ENCODE measurements around the gene TCIRG1. TPM values are rescaled to one million over a fixed set of nuclear protein-coding genes. Genes with fewer than 3 reads are reported as not detected.
A peak's percentile ranks its signal among the peaks of the same experiment; 100 is the strongest.

Gene TCIRG1
- total and polyA plus RNA-seq, 2 of the 13 experiments (the other 11 are each of a cell fraction or from before 2014, with no cell fraction given): 48.0 to 69.6 TPM

- TF ChIP-seq ZSCAN22 (CRISPR knock-in tag; IDR thresholded peaks at IDR 0.05): no peak
- 0 out of 2 replicates have a peak, but pooled peaks have one; percentile 12 for TF ChIP-seq ZNF121 (CRISPR knock-in tag; IDR thresholded peaks at IDR 0.05)
- TF ChIP-seq MYNN (CRISPR knock-in tag; IDR thresholded peaks at IDR 0.05; ENCODE audit: low read depth): no peak
- peak; percentile 3; the same call in 1 of the 2 replicates for TF ChIP-seq ZNF317 (CRISPR knock-in tag; IDR thresholded peaks at IDR 0.05)
- TF ChIP-seq SKIL (CRISPR knock-in tag; IDR thresholded peaks at IDR 0.05; ENCODE audit: borderline replicate concordance): no peak
- no peak for TF ChIP-seq YEATS4 (CRISPR knock-in tag; IDR thresholded peaks at IDR 0.05; ENCODE audit: borderline replicate concordance)
- TF ChIP-seq FOXO1 (CRISPR knock-in tag; IDR thresholded peaks at IDR 0.05): no peak
- peak; percentile 35 for TF ChIP-seq PTBP1 (IDR thresholded peaks at IDR 0.05; ENCODE audit: low read depth, low read length, poor library complexity, severe bottlenecking)
- TF ChIP-seq ZNF629 (CRISPR knock-in tag; conservative IDR thresholded peaks at IDR 0.05): peak; percentile 100
- TF ChIP-seq ZNF160 (CRISPR knock-in tag; IDR thresholded peaks at IDR 0.05): 0 out of 2 replicates have a peak, but pooled peaks have one; percentile 8
- peak; percentile 14; the same call in 1 of the 2 replicates for TF ChIP-seq RAD21 (CRISPR knock-in tag; IDR thresholded peaks at IDR 0.05)
- TF ChIP-seq THAP11 (CRISPR knock-in tag; IDR thresholded peaks at IDR 0.05): no peak
- TF ChIP-seq MAZ (IDR thresholded peaks at IDR 0.05; ENCODE audit: borderline replicate concordance, low read depth, low read length): no peak
- TF ChIP-seq MAZ (CRISPR knock-in tag; IDR thresholded peaks at IDR 0.05; ENCODE audit: low read depth): no peak
- TF ChIP-seq AGO1 (IDR thresholded peaks at IDR 0.05; ENCODE audit: low read depth, low read length, poor library complexity, severe bottlenecking): no peak
- TF ChIP-seq ATF3 (CRISPR knock-in tag; IDR thresholded peaks at IDR 0.05): no peak
- no peak for TF ChIP-seq ZNF18 (CRISPR knock-in tag; IDR thresholded peaks at IDR 0.05; ENCODE audit: insufficient replicate concordance)
- peak; percentile 68; the same call in 1 of the 2 replicates for TF ChIP-seq ZNF687 (CRISPR knock-in tag; IDR thresholded peaks at IDR 0.05)
- no peak for TF ChIP-seq MTF2 (CRISPR knock-in tag; IDR thresholded peaks at IDR 0.05; ENCODE audit: borderline replicate concordance)
These were observed at the start of gene TCIRG1 (continued) for GRCh38 chr11:68038718-68039525.

Measured in HepG2 (cell line).